Anterior cingulate cortex (tissue), 58 donors: ENCODE measurements around the gene PCDH17.
A peak's percentile ranks its signal among the peaks of the same experiment; 100 is the strongest.

ENCODE experiments used
- DNase-seq, 58 donors: peaks; one replicate each; lab custom pipeline; 2025; lab: John Stamatoyannopoulos, UW

The PCDH17 gene

DNA sequence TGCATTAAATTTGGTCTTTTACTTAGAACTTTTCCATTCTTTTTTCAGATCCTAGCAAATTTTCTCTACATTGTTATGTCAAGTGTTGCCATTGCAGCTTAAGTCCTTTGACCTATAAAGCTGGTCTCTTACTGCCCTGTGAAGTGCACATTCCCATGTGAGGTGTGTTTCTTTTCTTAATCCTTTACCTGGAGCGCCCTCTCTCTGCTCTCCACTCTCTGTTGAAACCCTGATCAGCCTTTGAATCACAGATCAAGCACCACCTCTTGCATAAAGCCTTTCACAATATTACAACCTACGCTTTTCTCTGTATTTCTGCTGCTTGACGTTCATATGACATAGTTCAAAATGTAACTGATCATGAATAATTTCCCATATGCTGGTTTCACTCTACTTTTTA is 84.8 kb downstream of the PCDH17 start:
- no peak for DNase-seq

DNA sequence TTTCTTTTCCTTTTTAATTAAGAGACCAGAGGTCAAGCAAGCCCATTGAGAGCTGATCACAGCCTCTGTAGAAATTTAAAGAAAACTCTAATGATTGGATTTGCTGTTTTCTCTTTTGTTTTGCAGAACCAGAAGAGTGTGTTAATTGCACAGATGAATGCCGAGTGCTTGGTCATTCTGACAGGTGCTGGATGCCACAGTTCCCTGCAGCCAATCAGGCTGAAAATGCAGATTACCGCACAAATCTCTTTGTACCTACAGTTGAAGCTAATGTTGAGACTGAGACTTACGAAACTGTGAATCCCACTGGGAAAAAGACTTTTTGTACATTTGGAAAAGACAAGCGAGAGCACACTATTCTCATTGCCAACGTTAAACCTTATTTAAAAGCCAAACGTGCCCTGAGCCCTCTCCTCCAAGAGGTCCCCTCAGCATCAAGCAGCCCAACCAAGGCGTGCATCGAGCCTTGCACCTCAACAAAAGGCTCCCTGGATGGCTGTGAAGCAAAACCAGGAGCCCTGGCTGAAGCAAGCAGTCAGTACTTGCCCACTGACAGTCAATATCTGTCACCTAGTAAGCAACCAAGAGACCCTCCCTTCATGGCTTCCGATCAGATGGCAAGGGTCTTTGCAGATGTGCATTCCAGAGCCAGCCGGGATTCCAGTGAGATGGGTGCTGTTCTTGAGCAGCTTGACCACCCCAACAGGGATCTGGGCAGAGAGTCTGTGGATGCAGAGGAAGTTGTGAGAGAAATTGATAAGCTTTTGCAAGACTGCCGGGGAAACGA is 93.1 kb downstream of the PCDH17 start:
- no peak for DNase-seq

DNA sequence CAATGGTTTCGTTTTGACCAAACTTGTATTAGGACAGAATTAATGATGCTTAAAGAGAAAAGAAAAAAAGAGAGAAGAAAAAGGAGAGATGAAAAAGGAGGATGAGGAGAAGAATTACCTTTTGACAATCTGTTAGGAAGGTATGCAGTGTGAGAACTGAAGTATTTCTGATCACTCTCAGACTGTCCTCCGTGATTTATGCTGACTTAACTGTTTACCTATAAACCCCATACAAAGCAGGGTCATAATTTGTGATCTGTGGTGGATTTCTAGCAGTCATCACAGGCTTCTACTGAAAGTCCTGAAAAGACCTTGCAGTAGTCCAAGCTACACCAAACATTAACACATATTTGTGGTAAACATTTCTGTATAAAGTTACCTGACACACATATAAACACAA is 93.9 kb downstream of the PCDH17 start:
- no peak for DNase-seq

DNA sequence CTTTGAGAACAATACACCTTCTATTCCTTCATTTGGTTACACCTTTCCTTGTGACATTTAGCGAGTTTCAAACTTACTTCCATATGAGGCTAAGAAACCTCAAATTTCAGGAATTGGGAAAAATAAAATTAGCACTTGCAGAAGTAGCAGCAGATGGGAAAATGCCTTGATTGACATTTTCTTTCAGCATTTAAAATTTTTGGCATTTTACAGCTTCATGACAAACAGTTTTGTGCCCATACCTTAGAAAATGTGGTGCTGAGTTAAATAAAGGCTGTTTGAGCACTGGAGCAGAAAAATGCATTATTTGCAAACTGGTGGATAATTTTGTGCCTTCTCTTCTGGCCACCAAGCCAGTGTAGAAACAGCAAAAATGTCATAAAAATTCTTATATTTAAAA is 95.4 kb downstream of the PCDH17 start:
- DNase-seq, result no peak

DNA sequence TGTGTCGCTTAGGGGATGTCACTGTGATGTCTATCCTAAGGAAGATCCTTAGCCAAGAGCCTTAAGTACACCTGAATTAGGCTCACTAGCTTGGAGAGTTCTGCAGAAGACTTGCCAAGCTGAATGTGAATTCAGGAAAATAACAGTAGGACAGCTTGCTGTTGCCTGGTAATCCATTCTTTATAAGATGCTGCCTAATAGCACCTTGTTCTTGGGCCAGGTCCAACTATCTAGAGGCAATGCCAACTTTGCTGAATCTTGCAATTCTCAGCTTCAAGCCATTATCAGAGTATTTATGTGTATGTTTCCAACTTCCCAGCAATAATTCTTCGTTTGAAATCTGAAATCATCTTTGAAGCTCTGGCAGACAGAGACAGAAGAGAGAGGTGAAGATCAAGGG is 102.8 kb downstream of the PCDH17 start:
- no peak for DNase-seq

DNA sequence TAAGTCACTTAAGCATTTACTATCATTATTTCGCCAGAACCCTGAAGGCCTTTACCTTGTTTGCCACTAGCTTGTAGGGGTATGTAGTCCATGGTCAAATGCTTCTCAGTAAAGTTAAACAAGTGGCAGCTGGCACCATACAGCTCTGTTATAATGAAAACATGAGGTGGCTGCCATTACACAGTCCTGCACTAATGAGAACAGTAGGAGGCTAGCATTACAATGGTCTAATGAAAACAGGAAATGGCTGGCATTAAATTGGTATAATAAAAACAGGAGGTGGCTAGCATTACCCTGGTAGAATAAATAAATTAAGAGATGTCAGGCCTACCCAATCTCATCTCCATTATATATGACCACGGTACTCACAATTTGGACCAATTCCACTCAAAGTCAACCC is 107.5 kb downstream of the PCDH17 start:
- no peak for DNase-seq

DNA sequence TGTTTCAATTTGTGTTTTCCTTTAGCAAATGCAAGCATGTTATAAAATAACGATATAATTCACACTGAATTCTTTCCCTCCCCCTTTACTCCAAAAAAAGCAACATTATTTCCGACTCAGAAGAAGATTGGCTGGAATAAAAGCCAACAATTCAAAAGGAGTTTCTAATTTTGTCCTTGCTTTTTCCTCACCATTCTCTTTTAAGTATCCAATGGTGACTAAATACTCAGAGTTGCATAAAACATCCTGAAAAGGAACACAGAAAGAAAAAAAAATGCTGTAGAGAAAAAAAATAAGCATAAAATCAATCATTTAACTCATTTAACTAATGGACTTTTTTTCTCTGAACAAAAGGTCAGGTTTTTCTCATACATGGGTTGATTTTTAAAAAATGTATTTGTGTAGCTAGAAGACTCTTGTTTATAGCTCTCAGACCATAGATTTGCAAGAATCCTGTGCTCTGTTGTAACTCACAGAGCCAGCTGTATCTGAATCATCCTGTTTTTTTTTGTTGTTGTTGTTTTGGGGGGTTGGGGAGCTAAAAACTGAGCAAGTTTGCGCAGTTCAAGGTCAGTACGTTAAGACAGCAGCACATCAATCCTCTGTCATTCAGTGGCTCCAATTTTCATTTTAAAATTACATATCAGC is 108.1 kb downstream of the PCDH17 start:
- DNase-seq, result peak in 1 of 58 donors; percentile 26

DNA sequence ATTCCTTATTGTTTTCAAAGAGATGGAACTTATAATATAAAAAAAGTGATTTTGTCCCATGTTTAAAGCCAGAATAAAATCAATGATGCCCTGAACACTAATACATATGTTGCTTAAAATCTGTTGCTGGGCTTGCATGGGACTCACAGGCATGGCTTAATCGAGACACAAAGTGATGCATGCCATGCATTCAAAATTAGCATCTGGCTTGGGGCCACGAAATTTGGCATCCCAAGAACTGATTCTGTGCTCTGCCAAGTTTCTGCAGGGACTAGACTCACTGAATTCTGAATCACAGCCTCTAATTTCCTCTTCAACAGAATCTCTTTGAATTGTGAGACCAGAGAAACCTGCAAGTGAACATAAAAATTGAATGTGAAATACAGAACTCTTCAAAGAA is 109.2 kb downstream of the PCDH17 start:
- DNase-seq, result peak in 53 of 58 donors; percentile 4 to 83 (median 56)

DNA sequence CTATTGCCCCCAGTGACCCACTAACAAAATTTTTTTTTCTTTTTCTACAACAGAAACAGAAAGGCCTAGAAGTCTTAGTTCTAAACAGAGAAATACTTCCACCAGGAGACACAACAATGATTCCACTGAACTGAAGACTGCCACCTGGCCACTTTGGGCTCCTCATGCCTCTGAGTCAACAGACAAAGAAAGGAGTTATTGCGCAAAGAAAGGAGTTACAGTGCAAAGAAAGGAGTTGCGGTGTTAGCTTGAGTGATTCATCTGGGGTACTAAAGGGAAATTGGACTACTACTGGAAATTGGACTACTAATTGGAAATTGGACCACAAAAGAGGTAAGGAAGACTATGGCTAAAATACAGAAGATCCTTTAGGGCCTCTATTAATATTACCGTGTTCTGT is 116.6 kb downstream of the PCDH17 start:
- DNase-seq, result no peak

DNA sequence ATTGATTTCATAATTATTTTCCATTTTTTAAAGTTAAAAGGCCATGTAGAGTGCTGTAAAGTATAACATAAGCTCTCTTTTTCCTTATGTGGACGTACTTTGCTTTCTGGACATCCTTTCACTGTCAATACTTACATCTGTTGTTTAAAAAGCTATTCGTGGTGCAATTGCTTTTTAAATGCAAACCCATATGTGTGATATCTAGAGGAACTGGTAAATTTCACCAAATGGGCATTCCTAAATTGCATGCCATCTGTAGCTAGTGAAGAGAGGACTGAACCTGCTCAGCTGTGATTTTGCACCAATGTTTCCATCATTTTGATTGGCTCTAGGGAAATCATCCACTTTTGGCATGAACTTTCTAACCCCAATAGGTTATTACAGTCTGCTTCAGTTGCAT is 129.4 kb downstream of the PCDH17 start:
- DNase-seq, result no peak

DNA sequence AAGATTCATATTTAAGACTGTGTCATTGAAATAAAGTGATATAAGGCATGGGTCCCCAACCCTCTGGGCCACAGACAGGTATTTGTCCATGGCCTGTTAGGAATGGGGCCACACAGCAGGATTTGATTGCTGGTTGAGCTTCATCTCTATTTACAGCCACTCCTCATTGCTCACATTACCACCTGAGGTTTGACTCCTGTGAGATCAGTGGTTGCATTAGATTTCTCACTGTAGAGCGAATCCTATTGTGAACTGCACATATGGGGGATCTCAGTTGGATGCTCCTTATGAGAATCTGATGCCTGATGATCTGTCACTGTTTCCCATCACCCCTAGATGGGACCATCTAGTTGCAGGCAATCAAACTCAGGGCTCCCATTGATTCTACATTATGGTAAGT is 132.1 kb downstream of the PCDH17 start:
- no peak for DNase-seq
